Right atrium auricular region (tissue), 2 donors: ENCODE data around the gene SPR. TPM values are rescaled to one million over a fixed set of nuclear protein-coding genes. Genes with fewer than 3 reads are reported as not detected.

ENCODE experiments used
- DNase-seq: peaks from one replicate; pipeline ENCODE4 v3.0.0-alpha.2; 2019; ENCODE audit warnings: low spot score
- H3K27ac ChIP-seq, 2 donors: fragments of 200-600 bp; sonication (generic); 1 replicate in 1 of 2; 2 replicates in 1 of 2; pipeline ENCODE4 v1.5.1; 2016 to 2019
- H3K27me3 ChIP-seq, 2 donors: fragments of 200-600 bp; sonication (generic); one replicate each; pipeline versions ENCODE4 v1.5.1 to v1.6.0; 2017 to 2019
- H3K36me3 ChIP-seq: fragments of 200-600 bp; sonication (generic); one replicate; pipeline ENCODE4 v1.5.1; 2016
- H3K4me1 ChIP-seq, 2 donors: fragments of 200-600 bp; sonication (generic); one replicate each; pipeline versions ENCODE4 v1.5.1 to v1.6.0; 2017 to 2019
- H3K4me3 ChIP-seq, 2 donors: fragments of 200-600 bp; sonication (generic); 1 replicate in 1 of 2; 2 replicates in 1 of 2; pipeline ENCODE4 v1.5.1; 2017 to 2019; ENCODE audit warnings: mild to moderate bottlenecking in 1 of 2, moderate library complexity in 1 of 2
- H3K9me3 ChIP-seq, 2 donors: fragments of 200-600 bp; sonication (generic); one replicate each; pipeline ENCODE4 v1.5.1; 2019
- total RNA-seq, 2 donors: library from RNA; depleted of rRNA; stranded (reverse); fragments of >200 nt; gene quantifications; one replicate each; pipeline ENCODE4 v1.1.0, GENCODE V29; 2016
- TF ChIP-seq, protein P1 (sequence below), 2 donors: fragments of 200-600 bp; sonication (generic); IDR thresholded peaks; one replicate each; pipeline ENCODE4 v1.5.1; 2019; ENCODE audit warnings: antibody characterized with exemption in 2 of 2

Gene SPR
- total RNA-seq, 2 donors from 2014 or later = 34.5 to 47.8 TPM

DNA sequence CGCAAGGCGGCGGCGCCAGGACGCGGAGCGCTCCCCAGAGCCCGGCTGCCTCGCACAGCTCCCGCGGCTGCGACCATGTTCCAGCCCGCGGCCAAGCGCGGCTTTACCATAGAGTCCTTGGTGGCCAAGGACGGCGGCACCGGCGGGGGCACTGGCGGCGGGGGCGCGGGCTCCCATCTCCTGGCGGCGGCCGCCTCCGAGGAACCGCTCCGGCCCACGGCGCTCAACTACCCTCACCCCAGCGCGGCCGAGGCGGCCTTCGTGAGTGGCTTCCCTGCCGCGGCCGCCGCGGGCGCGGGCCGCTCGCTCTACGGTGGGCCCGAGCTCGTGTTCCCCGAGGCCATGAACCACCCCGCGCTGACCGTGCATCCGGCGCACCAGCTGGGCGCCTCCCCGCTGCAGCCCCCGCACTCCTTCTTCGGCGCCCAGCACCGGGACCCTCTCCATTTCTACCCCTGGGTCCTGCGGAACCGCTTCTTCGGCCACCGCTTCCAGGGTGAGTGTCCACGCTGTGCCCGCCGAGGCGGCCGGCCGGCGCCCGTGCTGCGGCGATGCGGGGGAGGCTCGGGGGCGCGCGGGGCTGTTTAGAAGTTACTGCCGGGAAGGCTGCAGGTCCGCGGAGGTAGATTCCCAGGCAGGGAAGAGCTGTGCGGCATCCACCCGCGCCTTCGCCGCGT is 30.8 kb downstream of the SPR start:
- H3K9me3 ChIP-seq = no peaks in the 10 kb centered on the region
- peaks cover 67 to 83% of the 10 kb centered on the region in 2 donors for H3K27me3 ChIP-seq
- H3K4me1 ChIP-seq = peaks cover 0 to 58% of the 10 kb centered on the region in 2 donors
- TF ChIP-seq, protein P1, sequence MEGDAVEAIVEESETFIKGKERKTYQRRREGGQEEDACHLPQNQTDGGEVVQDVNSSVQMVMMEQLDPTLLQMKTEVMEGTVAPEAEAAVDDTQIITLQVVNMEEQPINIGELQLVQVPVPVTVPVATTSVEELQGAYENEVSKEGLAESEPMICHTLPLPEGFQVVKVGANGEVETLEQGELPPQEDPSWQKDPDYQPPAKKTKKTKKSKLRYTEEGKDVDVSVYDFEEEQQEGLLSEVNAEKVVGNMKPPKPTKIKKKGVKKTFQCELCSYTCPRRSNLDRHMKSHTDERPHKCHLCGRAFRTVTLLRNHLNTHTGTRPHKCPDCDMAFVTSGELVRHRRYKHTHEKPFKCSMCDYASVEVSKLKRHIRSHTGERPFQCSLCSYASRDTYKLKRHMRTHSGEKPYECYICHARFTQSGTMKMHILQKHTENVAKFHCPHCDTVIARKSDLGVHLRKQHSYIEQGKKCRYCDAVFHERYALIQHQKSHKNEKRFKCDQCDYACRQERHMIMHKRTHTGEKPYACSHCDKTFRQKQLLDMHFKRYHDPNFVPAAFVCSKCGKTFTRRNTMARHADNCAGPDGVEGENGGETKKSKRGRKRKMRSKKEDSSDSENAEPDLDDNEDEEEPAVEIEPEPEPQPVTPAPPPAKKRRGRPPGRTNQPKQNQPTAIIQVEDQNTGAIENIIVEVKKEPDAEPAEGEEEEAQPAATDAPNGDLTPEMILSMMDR (IDR thresholded peaks at IDR 0.05) = no peak
- no peak overlapping the region for H3K27ac ChIP-seq
- no peaks in the 10 kb centered on the region for H3K36me3 ChIP-seq
- peak overlapping the region; percentile 4 to 44 for H3K4me3 ChIP-seq
- DNase-seq = no peak

DNA sequence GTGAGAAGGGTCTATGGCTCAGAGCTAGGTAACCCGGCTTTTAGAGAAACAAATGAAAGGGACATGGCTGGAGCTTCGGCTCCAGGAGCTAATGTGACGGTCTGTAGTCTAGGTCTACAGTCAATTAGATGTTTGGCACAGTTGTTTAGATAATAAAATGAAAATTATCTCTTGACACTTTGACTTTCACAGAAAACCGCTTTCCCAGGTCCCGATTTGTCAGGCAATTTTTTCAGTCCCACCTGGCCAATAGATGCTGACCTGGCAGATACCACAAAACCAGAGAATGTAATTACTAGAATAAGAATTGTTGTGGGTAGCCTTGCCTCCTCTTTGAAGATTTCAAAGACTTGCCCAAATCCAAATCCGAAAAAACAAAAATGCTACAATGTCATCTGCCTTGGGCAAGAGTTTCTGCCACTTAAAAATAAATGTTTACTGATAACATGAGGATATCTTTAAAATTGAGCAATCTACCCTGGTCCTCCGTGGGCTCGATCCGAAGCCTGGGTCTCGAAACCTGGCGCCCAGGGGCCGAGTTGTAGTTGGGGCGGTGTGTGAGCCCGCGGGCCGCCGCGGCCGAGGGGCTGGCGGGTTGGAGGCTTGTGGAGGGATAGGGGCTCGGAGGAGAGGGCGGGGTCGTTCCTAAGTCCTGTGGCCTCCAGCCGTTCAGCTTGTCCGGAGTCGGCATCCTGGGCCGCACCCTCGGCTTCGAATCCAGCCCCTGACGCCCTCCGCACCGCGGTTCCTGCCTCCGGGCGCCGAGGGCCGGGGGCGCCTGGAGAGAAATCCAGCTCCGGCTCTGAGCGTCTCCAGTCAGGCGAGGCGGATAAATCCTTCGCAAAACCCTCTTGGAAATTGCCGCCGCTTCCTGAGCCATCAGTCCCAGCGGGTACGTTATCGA is 32.5 kb downstream of the SPR start:
- no peak overlapping the region for H3K27ac ChIP-seq
- H3K36me3 ChIP-seq = no peaks in the 10 kb centered on the region
- TF ChIP-seq, protein P1 (IDR thresholded peaks at IDR 0.05) = no peak
- H3K4me3 ChIP-seq = peak overlapping the region in 1 of 2 donors; percentile 38
- H3K27me3 ChIP-seq = peaks cover 62 to 86% of the 10 kb centered on the region in 2 donors
- H3K4me1 ChIP-seq = peaks cover 0 to 69% of the 10 kb centered on the region in 2 donors
- no peak for DNase-seq
- H3K9me3 ChIP-seq = no peaks in the 10 kb centered on the region

DNA sequence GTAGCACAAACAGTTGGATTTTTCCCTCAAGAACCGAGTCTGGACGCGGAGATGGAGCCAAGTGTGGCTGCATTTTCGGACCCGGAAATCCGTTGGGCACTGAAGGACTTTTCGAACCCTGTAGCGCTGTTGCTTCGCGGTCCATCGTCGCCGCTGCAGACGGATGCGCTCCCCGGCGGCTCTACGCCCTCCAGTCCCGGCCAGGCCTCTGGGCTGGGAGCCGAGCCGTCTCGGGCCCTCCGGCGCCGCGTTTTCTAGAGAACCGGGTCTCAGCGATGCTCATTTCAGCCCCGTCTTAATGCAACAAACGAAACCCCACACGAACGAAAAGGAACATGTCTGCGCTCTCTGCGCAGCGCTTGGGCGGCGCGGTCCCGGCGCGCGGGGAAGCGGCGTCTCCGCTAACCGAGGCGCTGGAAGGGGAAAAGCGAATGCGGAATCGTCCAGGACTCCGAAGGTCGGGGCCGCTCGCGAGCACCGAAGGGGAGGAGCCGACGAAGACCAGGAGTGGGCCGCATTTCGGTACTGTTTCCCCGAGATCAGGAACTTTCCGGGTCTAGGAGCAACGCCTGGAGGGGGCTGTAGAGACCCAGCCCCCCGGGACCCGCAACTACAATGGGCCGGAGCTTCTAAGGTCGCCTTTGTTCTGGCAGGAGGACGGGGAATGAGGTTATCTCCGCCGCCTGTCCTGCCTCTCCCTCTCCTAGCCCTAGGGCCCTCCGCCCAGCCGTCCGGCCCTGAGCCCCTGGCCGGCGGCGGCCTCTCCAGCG is 33.3 kb downstream of the SPR start:
- TF ChIP-seq, protein P1 (IDR thresholded peaks at IDR 0.05) = no peak
- H3K9me3 ChIP-seq = no peaks in the 10 kb centered on the region
- H3K27me3 ChIP-seq = peaks cover 62 to 86% of the 10 kb centered on the region in 2 donors
- no peaks in the 10 kb centered on the region for H3K36me3 ChIP-seq
- H3K4me1 ChIP-seq = peaks cover 0 to 69% of the 10 kb centered on the region in 2 donors
- H3K4me3 ChIP-seq = peak overlapping the region in 1 of 2 donors; percentile 38
- DNase-seq = no peak
- H3K27ac ChIP-seq = no peak overlapping the region

DNA sequence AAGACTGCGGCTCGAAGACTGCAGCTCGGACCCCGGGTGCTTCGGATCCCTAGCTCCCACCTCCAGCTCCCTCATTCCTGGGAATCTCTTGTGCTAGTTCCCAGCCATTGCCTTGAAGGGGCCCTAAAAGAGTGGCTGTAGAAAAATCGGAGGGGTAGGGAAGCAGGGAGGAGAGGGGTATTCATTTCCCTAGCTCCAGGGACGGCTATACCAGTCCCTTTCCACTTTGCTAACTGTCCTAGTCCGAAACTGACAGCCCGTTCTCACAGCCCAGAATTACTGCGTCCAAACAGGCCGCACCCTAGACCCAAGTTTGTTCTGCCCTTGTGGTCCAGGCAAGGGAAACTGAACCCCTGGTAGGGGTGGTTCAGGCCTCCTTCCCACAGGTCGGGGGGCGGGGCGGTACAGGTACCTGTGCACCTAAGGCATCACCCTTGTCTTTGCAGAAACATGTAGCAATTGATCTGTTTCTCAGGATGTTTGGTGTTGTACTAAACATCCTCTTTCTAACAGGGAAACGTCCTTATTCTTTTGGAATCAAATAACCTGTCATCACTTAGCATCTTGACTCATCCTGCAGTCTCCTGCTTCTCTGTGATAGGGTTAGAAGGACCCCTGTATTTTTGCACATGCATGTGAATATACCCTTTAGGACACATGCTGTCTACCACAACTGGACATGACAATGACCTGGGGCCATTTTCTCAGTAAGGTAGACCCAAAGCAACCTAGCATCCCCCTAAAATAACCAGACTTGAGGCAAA is 34.1 kb downstream of the SPR start:
- no peak for DNase-seq
- peaks cover 59 to 84% of the 10 kb centered on the region in 2 donors for H3K27me3 ChIP-seq
- TF ChIP-seq, protein P1 (IDR thresholded peaks at IDR 0.05) = no peak
- peak overlapping the region in 1 of 2 donors; percentile 38 for H3K4me3 ChIP-seq
- H3K9me3 ChIP-seq = no peaks in the 10 kb centered on the region
- peaks cover 0 to 61% of the 10 kb centered on the region in 2 donors for H3K4me1 ChIP-seq
- H3K27ac ChIP-seq = no peak overlapping the region
- no peaks in the 10 kb centered on the region for H3K36me3 ChIP-seq

DNA sequence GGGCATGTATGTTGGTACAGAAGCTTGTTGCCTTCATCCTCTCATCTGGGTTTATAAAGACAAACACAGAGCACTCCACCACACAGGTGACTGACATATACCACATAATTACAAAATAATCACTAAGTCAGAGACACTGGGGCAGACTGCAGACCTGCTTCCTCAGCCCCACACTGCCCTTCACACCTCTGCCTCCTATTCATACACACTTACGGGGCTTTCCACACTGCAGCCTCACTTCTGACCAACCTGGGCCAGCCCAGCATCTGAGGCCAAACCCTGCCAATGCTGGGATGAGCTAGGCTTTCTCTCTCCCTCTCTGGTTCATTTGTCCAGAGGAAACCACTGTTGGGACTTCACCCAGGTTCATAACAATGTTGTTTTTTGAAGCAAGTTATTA is 34.6 kb downstream of the SPR start:
- DNase-seq = no peak
- Histone ChIP-seq H3K4me1 (peaks cover 0 to 55% of the 10 kb centered on the region in 2 donors), H3K4me3 (no peak overlapping the region), H3K36me3 (no peaks in the 10 kb centered on the region), H3K9me3 (no peaks in the 10 kb centered on the region), H3K27me3 (peaks cover 55 to 84% of the 10 kb centered on the region in 2 donors), H3K27ac (no peak overlapping the region)
- TF ChIP-seq, protein P1 (IDR thresholded peaks at IDR 0.05) = no peak
